Inflammatory macrophage treated with lipopolysaccharide for 1 hour (primary cell): ENCODE measurements around the gene BCL2L12.
A peak's percentile ranks its signal among the peaks of the same experiment; 100 is the strongest.

ENCODE experiments used
- DNase-seq, 2 donors: peaks; one replicate each; pipeline ENCODE4 v3.0.0-alpha.2; 2020 to 2022

BCL2L12 gene

DNA sequence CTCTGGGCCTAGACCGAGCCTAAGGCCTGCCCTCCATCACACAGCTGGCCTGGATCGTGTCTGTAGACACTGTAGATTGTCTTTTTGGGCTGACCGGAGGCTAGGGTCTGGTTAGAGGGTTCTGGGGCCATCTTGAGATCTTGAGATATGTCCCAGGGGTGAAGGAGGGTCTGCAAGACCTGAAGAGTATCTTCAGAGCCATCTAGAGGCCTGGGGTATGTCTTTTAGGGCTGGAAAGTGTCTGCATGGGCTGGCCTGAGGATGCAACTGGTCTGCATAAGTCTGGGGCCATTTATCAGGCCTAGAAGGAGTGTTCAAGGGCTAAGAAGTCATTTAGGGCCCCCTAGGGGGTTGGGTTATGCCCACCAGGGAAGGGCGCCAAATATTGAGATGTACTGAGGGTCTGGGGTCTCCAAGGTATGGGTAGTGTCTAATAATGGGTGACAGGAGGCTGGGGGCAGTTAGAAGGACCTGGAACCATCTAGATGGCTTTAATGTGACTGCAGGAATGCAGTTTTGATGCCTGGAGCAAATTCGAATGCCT lies 23.2 kb upstream of the BCL2L12 start:
- DNase-seq: no peak

DNA sequence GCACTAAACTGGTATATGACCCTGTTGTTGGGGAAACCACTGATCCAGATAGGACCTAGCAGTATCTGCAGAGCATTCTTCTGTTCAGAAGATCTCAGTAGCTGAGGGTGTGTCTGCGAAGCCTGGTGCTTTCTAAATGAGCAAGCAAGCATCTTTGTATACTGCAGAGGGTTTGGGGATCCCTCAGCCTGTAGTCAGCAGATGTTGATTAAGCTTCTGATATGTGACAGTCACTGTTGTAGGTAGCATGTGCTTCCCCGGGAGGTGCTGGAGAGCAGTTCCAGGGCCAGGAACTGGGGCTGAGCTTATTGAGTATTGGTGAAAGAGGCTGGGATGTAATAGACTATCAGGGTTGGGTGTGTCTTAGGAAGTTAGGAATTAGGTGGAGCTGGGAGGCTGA lies 22.3 kb upstream of the BCL2L12 start:
- no peak for DNase-seq

DNA sequence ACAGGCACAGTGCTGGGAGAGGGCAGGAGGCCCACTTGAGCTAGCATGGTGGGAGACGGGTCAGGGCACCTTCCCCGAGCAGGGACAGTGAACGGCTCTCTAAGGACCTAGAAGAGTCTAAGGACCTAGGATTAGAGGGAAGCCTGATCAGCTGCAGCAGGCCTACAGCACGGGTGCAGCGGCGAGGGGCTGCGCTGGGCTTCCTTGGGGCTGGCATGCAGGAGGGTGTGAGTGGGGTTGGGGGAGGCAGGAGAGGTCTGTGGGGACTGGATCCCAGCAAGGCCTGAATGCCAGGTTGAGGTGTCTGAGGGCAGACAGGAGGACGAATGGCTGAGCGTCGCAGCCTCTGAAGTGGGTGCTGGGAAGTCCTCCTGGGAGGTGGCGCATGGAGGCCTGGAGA lies 20.1 kb upstream of the BCL2L12 start:
- DNase-seq: no peak

DNA sequence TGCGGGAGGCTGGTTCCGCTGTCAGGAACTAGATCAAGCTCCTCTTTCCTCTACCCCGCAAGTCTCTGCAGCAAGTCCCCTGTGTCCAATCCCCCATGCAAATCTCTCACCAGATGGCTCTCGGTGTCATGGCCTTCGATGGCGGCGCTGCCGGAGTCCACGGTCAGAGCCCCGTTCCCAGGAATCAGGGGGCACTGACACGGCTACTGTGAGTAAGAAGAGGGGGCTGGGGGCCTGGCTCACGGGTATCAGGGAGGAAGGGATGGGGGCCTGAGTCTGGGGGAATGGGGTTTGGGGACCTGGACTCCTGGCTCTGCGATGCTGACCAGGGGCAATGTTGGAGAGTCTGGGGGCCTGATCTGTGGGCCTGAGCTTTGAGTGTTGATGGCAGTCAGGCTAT lies 19.7 kb upstream of the BCL2L12 start:
- no peak for DNase-seq

DNA sequence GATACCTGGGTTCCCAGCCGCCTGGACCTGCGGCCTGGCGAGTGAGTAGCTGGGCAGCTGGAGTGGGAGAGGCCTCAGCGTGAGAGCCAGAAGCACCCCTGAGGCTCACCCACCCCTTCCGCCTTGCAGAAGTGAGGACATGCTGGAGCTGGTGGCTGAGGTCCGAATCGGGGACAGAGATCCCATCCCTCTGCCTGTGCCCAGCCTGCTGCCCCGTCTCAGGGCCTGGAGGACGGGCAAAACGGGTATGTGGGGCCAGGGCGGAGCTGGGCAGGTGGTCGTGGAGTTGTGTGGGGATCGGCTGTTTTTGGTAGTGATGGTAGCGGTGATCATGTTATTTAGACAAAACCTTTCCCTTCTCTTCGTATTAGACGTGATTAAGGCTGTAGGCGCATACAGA lies 19.1 kb upstream of the BCL2L12 start:
- DNase-seq: no peak

DNA sequence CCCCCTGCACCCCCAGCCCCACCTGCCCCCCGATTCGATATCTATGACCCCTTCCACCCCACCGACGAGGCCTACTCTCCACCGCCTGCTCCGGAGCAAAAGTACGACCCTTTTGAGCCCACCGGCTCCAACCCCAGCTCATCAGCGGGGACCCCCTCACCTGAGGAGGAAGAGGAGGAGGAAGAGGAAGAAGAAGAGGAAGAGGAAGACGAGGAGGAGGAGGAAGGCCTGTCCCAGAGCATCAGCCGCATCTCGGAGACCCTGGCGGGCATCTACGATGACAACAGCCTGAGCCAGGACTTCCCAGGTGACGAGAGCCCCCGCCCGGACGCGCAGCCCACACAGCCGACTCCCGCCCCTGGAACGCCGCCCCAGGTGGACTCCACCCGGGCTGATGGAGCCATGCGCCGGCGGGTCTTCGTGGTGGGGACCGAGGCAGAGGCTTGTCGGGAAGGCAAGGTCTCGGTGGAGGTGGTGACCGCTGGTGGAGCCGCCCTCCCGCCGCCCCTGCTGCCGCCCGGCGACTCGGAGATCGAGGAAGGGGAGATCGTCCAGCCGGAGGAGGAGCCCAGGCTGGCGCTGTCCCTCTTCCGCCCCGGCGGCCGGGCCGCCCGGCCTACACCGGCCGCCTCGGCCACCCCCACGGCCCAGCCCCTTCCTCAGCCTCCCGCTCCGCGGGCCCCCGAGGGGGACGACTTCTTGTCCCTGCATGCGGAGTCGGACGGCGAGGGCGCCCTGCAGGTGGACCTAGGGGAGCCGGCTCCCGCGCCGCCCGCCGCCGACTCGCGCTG lies 14.5 kb upstream of the BCL2L12 start:
- no peak for DNase-seq

DNA sequence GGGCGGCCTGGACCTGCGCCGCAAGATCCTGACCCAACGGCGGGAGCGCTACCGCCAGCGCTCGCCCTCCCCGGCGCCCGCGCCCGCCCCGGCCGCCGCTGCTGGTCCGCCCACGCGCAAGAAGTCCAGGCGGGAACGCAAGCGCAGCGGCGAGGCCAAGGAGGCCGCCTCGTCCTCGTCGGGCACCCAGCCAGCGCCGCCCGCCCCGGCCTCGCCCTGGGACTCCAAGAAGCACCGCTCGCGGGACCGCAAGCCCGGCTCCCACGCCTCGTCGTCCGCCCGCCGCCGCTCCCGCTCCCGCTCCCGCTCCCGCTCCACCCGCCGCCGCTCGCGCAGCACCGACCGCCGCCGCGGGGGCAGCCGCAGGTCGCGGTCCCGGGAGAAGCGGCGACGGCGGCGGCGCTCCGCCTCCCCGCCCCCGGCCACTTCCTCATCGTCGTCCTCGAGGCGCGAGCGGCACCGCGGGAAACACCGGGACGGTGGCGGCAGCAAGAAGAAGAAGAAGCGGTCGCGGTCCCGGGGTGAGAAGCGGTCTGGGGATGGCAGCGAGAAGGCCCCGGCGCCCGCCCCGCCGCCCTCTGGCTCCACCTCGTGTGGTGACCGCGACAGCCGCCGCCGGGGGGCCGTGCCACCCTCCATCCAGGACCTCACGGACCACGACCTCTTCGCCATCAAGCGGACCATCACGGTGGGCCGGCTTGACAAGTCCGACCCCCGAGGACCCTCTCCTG lies 13.7 kb upstream of the BCL2L12 start:
- DNase-seq: no peak

DNA sequence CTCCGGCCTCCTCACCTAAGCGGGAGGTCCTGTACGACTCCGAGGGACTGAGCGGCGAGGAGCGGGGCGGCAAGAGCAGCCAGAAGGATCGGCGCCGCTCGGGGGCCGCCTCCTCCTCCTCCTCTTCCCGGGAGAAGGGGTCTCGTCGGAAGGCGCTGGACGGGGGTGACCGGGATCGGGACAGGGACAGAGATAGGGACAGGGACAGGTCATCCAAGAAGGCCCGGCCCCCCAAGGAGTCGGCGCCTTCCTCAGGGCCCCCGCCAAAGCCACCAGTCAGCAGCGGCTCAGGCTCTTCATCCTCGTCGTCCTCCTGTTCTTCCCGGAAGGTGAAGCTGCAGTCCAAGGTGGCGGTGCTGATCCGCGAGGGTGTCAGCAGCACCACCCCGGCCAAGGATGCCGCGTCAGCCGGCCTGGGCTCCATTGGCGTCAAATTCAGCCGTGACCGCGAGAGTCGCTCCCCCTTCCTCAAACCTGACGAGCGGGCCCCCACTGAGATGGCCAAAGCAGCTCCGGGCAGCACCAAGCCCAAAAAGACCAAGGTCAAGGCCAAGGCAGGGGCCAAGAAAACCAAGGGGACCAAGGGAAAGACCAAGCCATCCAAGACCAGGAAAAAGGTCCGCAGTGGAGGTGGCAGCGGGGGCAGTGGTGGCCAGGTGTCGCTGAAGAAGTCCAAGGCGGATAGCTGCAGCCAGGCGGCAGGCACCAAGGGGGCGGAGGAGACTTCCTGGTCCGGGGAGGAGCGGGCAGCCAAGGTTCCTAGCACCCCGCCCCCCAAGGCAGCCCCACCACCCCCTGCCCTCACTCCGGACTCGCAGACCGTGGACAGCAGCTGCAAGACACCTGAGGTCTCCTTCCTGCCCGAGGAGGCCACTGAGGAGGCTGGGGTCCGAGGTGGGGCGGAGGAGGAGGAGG lies 12.9 kb upstream of the BCL2L12 start:
- no peak for DNase-seq

DNA sequence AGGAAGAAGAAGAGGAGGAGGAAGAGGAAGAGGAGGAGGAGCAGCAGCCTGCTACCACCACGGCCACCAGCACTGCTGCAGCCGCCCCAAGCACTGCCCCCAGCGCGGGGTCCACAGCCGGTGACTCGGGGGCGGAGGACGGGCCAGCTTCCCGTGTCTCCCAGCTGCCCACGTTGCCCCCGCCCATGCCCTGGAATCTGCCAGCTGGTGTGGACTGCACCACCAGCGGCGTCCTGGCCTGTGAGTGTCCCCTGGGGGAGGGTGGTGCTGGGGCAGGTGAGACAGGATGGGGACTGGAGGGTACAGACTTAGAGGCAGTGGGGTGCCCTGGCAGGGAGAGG lies 12.3 kb upstream of the BCL2L12 start:
- no peak for DNase-seq

DNA sequence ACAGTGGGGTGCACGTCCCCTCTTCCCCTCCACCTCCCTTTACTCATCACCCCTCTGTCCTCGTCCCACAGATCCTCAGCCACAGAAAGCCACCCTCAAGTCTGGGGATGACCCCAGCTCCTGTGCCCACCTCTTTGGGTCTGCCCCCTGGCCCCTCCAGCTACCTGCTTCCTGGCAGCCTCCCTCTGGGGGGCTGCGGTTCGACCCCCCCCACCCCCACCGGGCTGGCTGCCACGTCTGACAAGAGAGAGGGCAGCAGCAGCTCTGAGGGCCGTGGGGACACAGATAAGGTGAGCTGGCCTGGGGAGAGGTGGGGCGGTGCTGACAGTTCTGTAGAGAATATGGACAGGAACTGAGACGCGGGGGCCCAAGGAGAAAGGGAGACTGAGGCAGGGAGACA lies 11.2 kb upstream of the BCL2L12 start:
- DNase-seq: no peak

DNA sequence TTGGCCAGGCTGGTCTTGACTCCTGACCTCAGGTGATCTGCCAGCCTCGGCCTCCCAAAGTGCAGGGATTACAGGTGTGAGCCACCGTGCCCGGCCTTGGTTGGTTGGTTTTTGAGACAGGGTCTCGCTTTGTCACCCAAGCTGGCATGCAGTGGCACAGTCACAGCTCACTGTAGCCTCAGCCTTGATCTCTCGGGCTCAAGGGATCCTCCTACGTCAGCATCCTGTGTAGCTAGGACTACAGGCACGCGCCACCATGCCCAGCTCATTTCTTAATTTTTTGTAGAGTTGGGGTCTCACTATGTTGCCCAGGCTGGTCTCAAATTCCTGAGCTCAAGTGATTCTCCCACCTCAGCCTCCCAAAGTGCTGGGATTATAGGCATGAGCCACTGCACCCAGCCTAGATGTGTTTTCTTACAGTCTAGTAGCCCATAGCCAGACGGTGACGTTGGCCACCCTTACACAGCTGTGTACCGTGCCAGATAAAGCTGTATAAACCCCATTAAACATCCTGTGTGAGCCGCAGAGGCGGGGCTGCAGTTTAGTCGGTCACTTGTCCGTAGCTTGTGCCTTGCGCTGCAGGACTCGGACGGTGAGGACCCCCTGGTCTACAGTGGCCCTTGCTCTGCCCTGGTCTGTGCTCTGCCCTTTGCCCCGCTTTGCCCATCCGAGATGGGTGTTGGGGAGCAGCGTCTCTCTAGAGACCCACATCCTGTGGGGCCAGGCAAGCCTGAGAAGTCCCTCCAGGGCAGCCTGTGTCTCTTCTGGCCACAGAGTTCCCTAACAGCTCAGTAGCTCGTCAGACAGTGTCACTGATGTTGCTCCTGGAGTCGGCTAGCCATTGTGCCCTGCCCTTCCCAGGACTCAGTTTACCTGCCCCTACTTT lies 9.9 kb upstream of the BCL2L12 start:
- no peak for DNase-seq

DNA sequence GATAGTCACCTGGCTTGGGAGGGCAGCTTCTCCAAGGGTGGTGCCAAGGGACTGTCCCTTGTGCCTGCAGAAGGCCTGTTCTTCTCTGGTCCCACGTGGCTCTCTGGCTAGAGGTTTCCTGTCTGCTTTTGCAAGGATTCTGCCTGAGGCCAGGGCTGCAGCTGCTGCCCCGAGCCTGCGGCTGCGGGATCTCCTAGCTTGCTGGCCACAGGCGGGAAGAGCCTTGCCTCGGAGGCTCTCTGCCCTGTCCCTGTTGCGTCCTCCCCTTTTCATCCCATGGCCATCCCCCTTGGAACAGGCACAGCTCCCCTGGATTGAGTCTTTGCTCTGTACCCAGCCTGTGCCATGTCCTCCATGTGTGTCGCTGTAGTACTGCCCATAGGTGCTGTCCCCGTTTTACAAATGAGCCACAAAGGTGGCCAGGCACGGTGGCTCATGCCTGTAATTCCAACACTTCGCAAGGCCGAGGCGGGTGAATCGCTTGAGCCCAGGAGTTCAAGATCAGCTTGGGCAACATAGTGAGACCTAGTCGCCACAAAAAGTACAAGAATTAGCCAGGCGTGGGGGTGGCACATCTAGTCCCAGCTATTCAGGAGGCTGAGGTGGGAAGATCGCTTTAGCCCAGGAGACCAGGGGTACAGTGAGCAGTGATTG lies 9.2 kb upstream of the BCL2L12 start:
- no peak for DNase-seq

DNA sequence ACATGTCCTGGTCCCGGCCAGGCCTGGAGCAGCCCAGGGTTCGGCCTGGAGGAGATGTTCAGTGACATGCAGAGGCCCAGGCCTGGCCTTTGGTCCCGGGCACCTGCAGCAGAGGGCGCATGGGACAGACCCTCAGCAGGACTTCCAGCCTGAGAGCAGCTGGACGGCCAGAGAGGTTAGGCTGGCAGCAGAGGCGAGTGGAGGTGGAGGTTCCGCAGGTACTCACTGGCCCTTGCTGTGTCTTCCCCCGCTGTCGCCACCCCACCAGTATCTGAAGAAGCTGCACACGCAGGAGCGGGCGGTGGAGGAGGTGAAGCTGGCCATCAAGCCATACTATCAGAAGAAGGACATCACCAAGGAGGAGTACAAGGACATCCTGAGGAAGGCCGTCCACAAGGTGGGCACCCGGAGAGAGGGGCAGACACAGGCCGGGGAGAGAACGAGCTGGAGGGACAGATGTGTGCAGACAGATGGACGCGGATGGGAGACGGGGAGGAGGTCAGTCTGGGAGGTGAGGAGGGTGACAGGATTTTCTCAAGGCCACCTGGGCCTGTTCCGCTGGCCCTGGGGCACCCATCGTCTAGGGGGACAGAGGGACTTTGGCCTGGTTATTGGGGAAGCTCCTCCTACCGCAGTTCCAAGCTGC lies 8.1 kb upstream of the BCL2L12 start:
- no peak for DNase-seq

DNA sequence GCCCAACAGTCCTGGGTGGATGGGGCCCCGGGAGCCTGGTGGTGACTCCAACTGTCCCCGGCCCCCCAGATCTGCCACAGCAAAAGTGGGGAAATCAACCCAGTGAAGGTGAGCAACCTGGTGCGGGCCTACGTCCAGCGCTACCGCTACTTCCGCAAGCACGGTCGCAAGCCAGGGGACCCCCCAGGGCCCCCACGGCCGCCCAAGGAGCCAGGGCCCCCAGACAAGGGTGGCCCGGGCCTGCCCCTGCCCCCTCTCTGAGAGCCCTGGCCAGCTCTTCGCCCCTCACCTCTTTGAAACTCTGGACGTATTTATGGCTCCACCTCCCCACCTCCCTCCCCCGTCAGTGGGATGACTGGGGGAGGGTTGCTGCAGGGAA lies 7.6 kb upstream of the BCL2L12 start:
- no peak for DNase-seq

DNA sequence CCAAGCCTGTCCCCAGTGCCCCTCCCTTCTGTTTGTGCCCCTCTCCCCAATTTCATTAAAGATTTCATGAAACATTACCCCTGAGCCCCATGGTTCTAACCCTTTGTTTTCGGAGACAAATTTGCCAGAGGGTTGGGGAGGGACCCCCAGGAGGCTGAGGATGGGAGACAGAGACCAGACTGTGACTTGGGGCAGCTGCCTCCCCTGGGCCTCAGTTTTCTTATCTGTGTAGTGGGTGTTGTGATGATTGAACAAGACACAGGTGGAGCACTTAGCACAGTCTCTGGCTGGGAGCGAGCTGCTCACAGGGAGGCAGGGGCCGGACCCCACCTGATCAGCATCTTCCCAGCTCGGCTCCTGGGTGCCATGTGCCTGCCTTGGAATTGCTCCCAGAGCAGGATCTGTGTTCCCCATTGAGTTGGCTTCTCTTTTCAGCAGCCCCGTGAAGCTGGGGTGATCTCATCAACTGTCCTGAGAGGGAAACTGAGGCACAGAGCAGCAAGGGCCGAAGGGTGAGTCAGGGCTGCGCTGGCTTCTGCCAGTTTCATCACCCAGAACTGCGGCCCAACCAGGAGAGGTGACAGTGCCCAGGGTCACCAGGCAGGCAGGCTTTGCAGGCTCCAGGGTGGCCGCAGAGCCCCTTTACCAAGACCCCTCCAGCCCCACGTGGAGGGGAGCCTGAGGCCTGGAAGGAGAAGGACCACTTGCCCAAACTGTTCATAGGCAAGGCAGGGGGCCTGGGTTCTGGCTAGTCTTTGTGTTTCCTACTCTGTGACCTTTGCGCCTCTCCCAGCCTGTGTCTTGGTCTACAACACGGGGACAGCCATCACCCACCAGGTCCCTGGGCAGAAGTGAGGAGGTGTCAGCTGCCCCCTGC lies 6.9 kb upstream of the BCL2L12 start:
- no peak for DNase-seq

DNA sequence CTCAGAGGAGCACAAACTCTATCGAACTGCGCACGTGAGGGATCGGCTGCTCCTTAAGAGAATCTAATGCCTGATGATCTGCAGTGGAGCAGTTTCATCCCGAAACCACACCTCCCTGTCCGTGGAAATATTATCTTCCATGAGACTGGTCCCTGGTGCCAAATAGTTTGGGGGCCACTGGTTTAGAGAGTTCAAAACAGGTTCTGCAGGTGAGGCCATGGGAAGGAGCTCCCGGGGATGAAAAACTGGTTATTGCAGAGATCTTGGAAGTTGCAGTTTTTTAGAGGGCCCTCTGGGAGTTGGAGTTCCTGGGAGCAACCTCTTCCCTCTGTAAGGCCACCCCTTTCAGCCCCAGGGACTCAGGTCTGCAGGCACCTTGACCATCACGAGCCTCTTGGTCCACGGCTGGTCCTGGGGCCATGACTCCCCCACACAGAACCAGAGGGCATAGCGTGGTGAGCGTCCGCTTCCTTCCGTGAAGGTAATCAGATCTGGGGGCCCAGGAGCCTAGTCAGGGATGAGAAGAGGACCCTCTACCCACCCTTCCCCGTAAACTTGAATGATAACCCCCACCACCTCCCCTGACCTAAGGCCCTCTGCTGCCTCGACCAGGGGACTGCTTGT lies 5.3 kb upstream of the BCL2L12 start:
- no peak for DNase-seq

DNA sequence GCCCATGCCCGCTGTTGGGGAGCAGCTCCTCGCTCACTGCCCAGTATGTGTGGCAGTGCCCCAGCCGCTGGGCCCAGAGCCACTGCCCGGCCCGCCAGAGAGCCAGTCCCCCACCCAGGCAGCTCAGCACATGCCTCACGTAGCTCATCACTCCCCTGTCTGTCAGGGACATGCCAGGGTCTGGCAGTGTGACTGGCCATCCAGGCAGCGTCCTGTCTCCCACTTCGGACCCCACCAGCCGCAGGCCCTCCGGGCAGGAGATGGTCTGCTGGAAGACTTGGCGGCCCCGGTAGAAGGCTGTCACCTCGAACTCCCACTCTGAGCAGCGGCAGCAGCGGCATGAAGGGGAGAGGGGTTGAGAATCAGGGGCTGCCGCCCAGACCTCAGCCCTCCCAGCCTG lies 3.7 kb upstream of the BCL2L12 start:
- no peak for DNase-seq

DNA sequence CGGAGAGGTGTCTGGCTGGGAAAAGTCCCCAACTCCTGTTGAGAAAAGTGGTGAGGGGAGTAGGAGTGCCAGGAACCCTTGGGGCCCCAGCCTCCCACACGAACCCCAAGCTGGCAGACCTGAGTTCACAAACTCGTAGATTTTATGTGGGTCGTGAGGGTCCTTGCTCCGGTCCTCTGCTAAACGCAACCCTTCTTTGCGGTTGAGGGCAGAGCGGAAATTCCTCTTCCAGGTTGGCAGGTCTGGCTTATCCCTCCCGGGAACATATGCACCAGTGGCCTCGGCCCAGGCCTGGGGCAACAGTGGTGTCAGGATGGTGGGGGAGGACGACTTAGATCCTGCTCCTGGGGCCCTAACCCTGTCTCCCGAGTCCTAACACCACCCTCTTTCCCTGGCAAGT lies 2.5 kb upstream of the BCL2L12 start:
- DNase-seq: no peak

DNA sequence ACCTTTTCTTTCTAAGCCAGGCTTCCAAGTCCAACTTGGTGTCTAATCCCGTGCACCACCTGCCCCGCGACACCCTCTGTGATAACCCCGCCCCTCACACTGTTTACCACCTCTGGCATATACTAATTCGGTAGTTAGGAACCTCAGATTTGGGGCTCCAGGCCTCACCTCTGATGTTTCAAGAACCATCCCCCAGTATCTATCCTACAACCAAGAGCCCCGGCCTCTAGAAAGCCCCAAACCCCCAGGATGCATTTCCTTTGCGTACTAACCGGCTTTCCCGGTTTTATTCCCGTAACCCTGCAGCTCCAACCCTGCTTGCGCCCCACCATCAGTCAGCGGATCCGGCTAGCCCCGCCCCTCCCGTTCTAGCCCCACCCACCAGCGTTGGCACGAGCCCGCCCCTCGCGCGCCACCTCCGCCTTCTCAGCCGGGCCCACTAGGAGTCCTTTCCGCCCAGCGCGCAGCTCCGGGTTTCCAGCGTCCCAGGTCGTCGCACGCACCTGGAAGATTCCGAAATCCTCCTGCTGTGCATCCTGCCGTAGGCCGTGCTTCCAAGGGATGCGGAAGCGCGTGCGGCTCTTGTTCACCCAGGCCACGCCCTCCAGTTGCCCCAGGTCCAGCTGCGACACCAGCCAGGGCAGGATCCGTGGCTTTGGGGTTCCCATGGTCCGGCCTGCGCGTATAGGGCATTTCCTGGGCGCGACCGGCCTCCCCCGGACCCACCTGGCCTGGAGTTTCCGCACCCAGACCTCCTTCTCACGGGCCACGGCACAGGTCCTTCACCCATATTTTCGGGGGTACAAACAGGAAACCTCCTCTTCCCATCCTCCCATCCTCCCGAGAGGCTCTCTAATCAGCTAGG lies 1.3 kb upstream of the BCL2L12 start:
- peak; percentile 55 to 85 for DNase-seq
